GM12872 (cell line): ENCODE measurements around the gene SLC25A17.

Experiments
- CTCF ChIP-seq: IDR thresholded peaks from 3 replicates; pipeline ENCODE4 v1.5.1; 2011; ENCODE audit warnings: low read depth, mild to moderate bottlenecking, low read length, moderate library complexity; ENCODE audit not compliant: insufficient read depth

SLC25A17 gene

GRCh38 chr22:40829131-40829530 lies 10.0 kb upstream of the SLC25A17 start:
- no peak for TF ChIP-seq CTCF

- no peak for TF ChIP-seq CTCF
Observed at GRCh38 chr22:40826984-40827741, 8.0 kb upstream of the SLC25A17 start.

- TF ChIP-seq CTCF = no peak
Observed at GRCh38 chr22:40823426-40823825, 4.3 kb upstream of the SLC25A17 start.

- no peak for TF ChIP-seq CTCF
Observed at GRCh38 chr22:40819599-40820140, 524 bp upstream of the SLC25A17 start.

- no peak for TF ChIP-seq CTCF
Observed at GRCh38 chr22:40818192-40818746, 877 bp downstream of the SLC25A17 start.

GRCh38 chr22:40817737-40818136 lies 1.4 kb downstream of the SLC25A17 start:
- no peak for TF ChIP-seq CTCF

- no peak for TF ChIP-seq CTCF
Observed at GRCh38 chr22:40813912-40814315, 5.2 kb downstream of the SLC25A17 start.
